ENCODE data around the gene INO80C. TPM values are rescaled to one million over a fixed set of nuclear protein-coding genes. Genes with fewer than 3 reads are reported as not detected.

The INO80C gene
- total RNA-seq, 2 experiments from 2014 or later = 38.4 to 39.4 TPM

DNA sequence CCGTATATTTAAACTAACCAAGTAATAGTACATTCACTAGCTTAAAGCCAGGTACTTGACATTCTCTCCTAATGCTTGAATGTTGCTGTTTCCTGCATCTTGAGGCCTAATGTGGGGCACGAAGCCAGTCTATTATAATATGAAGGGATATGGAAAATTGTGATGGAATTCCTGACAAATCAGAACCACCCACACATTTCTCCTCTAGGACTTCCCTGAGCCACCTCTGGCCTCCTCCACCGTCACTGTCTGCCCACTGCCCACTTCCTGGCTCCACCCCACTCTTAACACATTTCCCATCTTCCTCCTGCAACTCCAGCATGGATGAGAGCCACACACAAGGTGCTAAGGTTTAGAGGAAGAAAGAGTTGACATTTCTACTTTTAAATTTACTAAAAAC lies 19.0 kb upstream of the INO80C start:
- Mint-ChIP-seq H3K4me1 (peaks cover 5% of the 10 kb centered on the region), H3K36me3 (no peaks in the 10 kb centered on the region), H3K9me3 (no peaks in the 10 kb centered on the region), H3K4me3 (no peak overlapping the region), H3K27ac (no peak overlapping the region), H3K27me3 (no peaks in the 10 kb centered on the region)
- no peak for DNase-seq

DNA sequence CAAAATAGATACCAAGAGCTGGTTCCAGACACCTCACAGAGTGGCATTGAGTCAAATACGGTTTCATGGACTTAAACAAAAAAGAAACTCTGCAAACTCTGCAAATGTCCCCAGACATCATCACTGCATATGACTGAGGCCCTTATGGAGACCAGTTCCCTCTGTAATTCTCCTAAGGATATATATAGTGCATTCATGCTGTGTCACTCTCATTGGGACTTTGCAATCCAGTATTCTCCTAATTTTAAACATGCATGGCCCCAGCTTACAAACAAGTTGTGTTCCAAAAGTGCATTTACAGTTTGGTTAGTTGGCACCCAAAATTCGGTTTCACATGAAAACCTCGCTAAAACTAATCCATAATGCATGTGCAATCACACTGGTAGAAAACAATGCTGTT lies 18.6 kb upstream of the INO80C start:
- Mint-ChIP-seq H3K4me3 (no peak overlapping the region), H3K27me3 (no peaks in the 10 kb centered on the region), H3K36me3 (no peaks in the 10 kb centered on the region), H3K4me1 (peaks cover 5% of the 10 kb centered on the region), H3K9me3 (no peaks in the 10 kb centered on the region), H3K27ac (no peak overlapping the region)
- DNase-seq = no peak

DNA sequence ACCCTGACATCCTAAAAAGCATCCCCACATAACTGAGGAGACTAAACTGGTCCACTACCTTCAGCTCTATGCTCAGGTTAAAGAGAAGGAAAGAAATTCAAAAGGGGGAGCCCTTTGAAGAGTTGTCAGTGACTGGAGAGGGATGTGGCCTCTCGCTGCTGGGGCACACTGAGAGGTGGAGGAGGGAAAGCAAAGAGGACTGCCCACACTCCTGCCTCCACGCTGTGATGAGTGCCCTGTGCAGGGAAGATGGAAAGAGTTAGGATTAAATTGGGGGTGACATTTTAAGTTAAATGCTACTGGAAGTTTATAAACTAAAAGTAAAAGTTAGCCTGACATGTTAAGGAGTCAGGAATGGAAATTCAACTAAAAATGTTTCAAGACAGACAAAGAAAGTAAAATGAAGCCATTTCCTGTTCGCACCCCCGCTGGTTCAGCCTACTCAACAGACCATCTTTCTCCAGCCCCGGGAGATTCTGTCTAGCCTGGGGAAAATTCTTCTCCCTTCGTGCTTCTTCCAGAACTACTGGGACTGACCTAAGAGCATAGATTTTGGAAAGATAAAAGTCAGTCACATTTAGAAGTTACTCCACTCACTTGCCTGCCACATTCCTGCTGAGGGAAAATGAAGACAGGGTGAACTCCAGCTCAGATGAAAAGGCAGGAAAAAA lies 17.8 kb upstream of the INO80C start:
- Mint-ChIP-seq H3K27me3 (no peaks in the 10 kb centered on the region), H3K27ac (no peak overlapping the region), H3K4me3 (no peak overlapping the region), H3K4me1 (peaks cover 5% of the 10 kb centered on the region), H3K36me3 (no peaks in the 10 kb centered on the region), H3K9me3 (no peaks in the 10 kb centered on the region)
- DNase-seq = no peak

DNA sequence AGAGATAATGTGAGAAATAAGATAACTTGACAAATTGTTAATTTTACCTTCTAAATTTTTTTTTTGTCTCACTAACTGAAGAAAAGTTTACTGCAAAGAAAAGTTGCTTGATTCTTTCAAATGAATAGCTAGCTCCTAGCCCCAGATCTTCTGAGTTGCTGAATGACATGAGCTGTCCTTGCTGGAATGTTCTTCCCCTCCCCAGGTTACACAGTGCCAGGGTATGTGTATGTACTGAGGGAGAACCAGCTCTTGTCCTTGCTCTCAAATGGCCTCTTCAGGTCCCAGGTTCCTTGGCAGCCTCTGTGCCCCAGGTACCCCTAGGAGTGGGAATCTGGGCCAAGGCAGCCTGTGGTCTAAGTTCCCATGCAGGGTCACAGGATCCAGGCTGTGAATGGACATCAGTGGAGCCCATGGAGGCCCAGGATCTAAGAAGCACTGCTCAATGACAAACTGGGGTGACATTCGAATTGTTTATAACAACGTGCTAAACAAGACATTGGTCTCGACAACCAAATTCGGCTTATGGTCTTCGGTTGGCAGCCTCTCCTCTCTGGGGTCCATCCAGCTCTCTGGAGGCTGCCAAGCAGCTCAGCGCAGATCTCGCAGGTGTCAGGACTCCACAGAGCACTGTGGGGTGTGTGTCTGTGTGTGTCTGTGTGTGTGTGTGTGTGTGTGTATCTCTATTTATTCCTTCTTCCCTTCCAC lies 17.1 kb upstream of the INO80C start:
- H3K27ac Mint-ChIP-seq = no peak overlapping the region
- no peak overlapping the region for H3K4me3 Mint-ChIP-seq
- H3K4me1 Mint-ChIP-seq = peaks cover 5% of the 10 kb centered on the region
- no peaks in the 10 kb centered on the region for H3K36me3 Mint-ChIP-seq
- H3K9me3 Mint-ChIP-seq = no peaks in the 10 kb centered on the region
- H3K27me3 Mint-ChIP-seq = no peaks in the 10 kb centered on the region
- no peak for DNase-seq

DNA sequence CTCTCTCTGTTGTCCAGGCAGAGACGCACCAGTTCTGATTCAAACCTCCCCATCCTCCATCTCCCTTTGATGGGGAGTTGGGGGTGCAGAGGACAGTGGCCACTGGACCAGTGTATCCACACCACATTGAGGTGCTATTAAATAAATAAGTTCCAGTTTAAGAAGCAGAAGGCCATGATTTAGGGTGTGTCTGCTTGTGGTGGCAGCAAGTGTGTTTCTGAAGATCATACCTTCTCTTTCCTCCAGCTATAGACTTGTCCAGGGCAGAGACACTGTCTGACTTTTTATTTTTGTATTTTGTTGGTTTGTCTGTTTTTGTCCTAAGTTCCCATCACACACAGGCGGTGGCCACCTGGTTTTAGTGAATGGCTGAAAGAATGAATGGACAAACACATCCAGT lies 16.5 kb upstream of the INO80C start:
- Mint-ChIP-seq H3K27me3 (no peaks in the 10 kb centered on the region), H3K4me1 (peaks cover 5% of the 10 kb centered on the region), H3K9me3 (no peaks in the 10 kb centered on the region), H3K27ac (no peak overlapping the region), H3K36me3 (no peaks in the 10 kb centered on the region), H3K4me3 (no peak overlapping the region)
- DNase-seq = no peak

DNA sequence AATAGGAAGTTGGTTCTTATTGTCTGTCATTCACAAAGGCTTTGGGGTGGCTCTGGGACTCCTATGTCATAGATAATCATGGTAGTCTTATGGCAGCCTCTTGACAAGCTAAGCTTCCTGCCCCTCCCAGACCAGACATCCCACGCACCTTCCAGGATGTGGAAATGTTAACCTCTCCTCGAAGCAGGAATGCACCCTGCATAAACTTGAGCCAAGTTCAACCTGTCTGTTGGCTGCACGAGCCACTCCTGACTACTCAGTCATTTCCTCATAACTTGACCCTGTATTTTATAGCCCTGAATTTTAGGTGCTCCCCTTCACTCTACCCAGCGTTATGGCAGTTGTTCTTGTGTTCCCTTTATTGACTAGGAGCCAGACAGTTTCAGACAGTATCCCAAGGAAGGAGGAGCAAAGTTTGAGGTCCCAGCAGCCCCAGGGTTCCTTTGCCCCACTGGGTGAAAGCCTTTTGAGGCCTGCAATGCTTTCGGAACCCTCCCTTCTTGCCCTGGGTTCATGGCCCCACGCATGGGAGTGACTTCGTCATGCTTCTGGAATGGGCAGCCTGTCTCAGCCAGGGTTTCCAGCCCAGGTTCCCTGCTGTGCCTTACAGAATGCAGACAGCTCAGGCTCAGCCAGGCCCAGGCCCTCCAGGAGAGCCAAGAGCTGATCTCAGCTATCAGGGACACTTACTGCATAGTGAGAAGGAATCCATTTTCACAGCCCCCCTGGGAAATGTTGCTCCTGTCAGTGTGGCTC lies 15.6 kb upstream of the INO80C start:
- no peak overlapping the region for H3K4me3 Mint-ChIP-seq
- H3K27me3 Mint-ChIP-seq = no peaks in the 10 kb centered on the region
- no peak overlapping the region for H3K27ac Mint-ChIP-seq
- peaks cover 5% of the 10 kb centered on the region for H3K4me1 Mint-ChIP-seq
- no peaks in the 10 kb centered on the region for H3K9me3 Mint-ChIP-seq
- no peaks in the 10 kb centered on the region for H3K36me3 Mint-ChIP-seq
- DNase-seq = no peak

DNA sequence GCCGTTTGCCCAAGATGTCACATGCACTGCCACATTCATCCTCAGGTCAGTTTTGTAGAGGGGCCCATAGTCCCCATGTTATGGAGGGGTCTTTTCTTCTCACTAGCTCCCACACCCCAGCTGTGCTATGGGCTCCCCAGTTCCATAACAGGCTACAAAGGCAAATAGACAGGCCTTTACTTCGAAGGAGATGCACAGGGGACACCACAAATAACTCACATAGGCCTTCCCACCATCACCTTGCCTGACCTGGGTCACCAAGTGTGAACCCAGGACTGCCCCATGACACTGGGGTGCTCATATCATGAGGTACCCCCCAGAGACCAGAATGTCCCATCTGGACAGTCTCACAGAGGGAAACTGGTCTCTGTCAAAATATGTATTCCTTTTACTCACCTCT lies 15.0 kb upstream of the INO80C start:
- H3K4me3 Mint-ChIP-seq = no peak overlapping the region

DNA sequence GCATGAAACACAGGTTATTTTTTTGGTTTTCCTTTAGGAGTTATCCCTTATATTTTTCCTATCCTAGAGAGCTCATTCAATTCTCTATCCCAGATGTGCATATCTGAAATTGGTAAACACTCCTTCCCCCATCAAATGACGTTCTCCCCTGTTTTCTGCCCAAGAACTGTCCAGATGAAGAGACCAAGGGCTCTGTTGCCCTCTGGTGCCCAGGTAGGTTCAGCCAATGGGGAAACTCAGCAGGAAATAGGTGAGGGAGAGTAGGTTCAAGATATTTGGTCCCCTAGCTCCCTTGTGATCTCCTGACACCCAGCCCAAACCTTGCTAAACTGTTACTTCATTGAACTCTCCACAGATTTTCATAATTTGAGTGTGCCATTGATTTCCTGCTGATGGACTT lies 14.1 kb upstream of the INO80C start:
- Mint-ChIP-seq H3K9me3 (no peaks in the 10 kb centered on the region), H3K27me3 (no peaks in the 10 kb centered on the region), H3K36me3 (no peaks in the 10 kb centered on the region), H3K4me1 (peaks cover 5% of the 10 kb centered on the region), H3K4me3 (no peak overlapping the region), H3K27ac (no peak overlapping the region)
- DNase-seq = no peak

More for the DNA sequence above, 15.0 kb upstream of the INO80C start:
- no peak overlapping the region for H3K27ac Mint-ChIP-seq
- H3K27me3 Mint-ChIP-seq = no peaks in the 10 kb centered on the region
- DNase-seq = no peak
- H3K9me3 Mint-ChIP-seq = no peaks in the 10 kb centered on the region
- H3K4me1 Mint-ChIP-seq = peaks cover 5% of the 10 kb centered on the region
- no peaks in the 10 kb centered on the region for H3K36me3 Mint-ChIP-seq

DNA sequence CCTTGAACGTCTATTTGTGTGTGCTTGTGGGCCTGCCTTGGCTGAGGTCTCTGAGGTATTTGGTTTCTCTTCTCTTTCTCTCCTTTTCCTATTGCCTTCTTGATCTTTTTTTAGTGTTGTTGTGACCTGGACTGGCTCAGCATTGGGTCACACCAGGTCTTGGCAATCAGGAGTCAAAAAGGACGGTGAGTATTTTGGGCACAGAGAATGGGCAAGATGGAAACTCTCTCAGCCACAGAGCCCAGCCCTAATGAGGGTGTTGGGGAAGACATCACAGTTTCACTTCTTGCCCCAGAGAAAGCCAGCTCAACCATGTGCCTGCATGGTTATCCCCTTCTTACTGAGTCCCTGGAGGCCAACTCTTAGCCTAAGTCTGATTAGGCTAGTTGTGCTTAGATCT lies 13.7 kb upstream of the INO80C start:
- H3K4me1 Mint-ChIP-seq = peaks cover 5% of the 10 kb centered on the region
- no peaks in the 10 kb centered on the region for H3K36me3 Mint-ChIP-seq
- no peak overlapping the region for H3K4me3 Mint-ChIP-seq
- H3K27me3 Mint-ChIP-seq = no peaks in the 10 kb centered on the region
- H3K27ac Mint-ChIP-seq = no peak overlapping the region
- DNase-seq = no peak
- H3K9me3 Mint-ChIP-seq = no peaks in the 10 kb centered on the region

DNA sequence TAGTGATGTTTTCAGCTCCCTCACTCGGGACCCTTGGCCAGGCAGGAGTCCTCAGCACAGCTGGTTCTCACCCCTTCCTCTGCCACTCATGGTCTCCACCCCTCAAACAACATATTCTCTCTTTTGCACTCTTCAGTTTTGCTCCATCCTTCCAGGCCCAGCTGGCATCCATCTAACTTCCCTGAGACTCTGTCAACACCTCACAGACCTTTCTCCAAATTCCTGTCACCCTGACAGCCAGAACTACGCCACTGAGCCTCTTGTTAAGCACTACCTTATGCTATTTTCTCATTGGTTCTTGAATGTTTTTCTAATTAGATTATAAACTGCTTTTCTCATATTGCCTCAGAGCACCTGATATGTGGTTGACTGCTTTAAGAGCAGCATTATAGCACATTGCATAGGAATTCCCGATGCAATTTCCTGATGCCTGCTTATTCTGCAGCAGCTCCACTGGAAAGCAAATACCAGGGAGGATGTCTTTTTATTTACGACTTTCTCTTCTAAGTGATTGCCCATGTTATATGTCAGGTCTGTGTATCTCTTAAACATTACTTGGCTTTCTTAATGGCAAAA lies 12.4 kb upstream of the INO80C start:
- Mint-ChIP-seq H3K27me3 (no peaks in the 10 kb centered on the region), H3K4me1 (peaks cover under 1% of the 10 kb centered on the region), H3K36me3 (no peaks in the 10 kb centered on the region), H3K27ac (no peak overlapping the region), H3K9me3 (no peaks in the 10 kb centered on the region), H3K4me3 (no peak overlapping the region)
- no peak for DNase-seq

DNA sequence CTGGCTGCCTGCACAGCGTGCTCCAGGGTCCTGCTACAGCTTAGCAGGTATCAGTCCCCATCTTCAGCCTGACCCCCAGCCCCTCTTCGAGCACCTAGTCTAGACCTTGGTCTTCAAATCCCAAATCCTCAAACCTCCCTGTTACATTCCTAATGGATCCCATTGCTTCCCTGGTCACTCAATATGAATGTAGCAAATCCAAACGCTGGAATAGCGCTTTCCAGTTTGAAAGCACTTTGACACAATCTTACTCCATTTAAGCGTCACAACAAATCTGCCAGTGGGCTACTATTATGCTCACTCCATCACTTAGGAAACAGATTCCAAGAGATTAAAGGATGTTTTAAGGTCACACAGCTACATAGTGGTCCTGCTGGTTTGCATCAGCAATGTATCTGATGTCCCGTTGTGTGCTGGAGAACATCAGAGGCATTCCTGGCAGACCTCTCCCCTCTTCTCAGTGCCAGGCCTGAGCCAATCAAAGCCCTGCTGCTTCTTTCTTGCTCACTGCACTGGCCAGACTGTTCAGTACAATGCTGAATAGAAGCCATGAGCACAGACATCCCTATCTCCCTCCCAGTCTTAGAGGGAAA lies 11.1 kb upstream of the INO80C start:
- H3K4me3 Mint-ChIP-seq = no peak overlapping the region
- no peaks in the 10 kb centered on the region for H3K36me3 Mint-ChIP-seq
- no peaks in the 10 kb centered on the region for H3K9me3 Mint-ChIP-seq
- H3K27me3 Mint-ChIP-seq = no peaks in the 10 kb centered on the region
- no peak for DNase-seq
- H3K4me1 Mint-ChIP-seq = no peaks in the 10 kb centered on the region
- H3K27ac Mint-ChIP-seq = no peak overlapping the region

DNA sequence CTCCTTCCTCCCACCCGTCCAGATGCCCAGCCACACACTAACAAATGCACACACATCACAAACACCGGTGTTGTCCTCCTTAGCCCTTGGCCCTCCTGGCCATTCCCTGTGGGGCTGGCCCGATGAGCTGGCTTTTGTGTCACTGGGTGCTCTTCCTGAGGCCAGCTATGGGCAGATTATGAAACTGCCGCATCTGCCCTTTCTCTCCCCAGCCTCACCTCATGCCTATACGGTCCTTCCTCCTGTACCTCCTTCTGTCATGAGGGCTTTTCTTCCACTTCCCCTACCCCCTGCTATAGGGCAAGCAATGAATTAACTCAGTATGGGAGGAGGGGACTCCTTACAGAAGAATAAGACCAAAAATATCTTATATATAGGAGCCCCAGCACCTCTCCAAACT lies 10.3 kb upstream of the INO80C start:
- no peak overlapping the region for H3K4me3 Mint-ChIP-seq
- no peak overlapping the region for H3K27ac Mint-ChIP-seq
- no peak for DNase-seq
- no peaks in the 10 kb centered on the region for H3K9me3 Mint-ChIP-seq
- H3K27me3 Mint-ChIP-seq = no peaks in the 10 kb centered on the region
- no peaks in the 10 kb centered on the region for H3K4me1 Mint-ChIP-seq
- H3K36me3 Mint-ChIP-seq = no peaks in the 10 kb centered on the region

DNA sequence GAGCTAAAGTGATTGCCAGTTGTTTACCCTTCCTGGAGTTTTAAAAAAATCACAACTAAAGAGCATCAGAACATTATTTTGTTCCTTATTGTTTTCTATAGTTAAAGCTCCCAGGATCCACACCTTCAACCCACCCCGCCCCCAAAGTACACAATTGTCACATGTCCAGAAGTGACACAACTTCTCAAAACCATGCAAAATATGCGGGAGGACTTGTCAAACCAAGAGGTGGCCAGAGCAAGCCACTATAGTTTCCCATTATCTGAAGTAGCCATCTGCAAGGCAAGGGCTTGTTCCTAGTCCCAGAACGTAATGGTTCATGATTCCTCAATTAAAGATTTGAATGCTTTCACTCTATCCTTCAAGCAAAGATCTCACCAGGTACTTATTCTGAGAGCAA lies 9.9 kb upstream of the INO80C start:
- no peak overlapping the region for H3K27ac Mint-ChIP-seq
- no peaks in the 10 kb centered on the region for H3K36me3 Mint-ChIP-seq
- no peaks in the 10 kb centered on the region for H3K9me3 Mint-ChIP-seq
- DNase-seq = no peak
- no peaks in the 10 kb centered on the region for H3K27me3 Mint-ChIP-seq
- H3K4me1 Mint-ChIP-seq = no peaks in the 10 kb centered on the region
- no peak overlapping the region for H3K4me3 Mint-ChIP-seq

DNA sequence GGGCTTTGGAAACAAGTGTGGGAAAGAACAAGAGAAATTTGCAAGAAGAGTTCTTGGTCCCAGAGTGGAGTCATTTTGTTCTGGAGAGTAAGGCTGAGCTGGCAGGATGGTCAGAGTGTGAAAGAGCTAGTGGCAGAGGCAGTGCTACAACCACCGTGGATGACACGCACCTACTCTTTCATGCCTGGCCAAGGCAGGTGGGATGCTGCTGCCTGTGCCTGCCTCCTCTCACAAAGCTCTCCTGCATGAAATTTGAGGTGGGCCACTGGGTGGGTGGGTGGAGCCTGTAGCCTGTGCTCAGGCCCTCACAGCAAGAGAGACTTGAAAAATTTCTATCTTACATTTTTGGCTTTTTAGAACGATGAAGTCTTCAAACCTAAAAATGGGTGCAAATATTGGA lies 9.4 kb upstream of the INO80C start:
- H3K27me3 Mint-ChIP-seq = no peaks in the 10 kb centered on the region
- no peak overlapping the region for H3K4me3 Mint-ChIP-seq
- H3K4me1 Mint-ChIP-seq = no peaks in the 10 kb centered on the region
- H3K27ac Mint-ChIP-seq = no peak overlapping the region
- no peak for DNase-seq
- no peaks in the 10 kb centered on the region for H3K9me3 Mint-ChIP-seq
- H3K36me3 Mint-ChIP-seq = no peaks in the 10 kb centered on the region
